Measurements from ENCODE around the gene TMEM167A.
A peak's percentile ranks its signal among the peaks of the same experiment; 100 is the strongest.

Gene TMEM167A

GRCh38 chr5:83066548-83067110, 10.6 kb downstream of the TMEM167A start:
- Histone ChIP-seq H4K20me1 (ENCODE audit: insufficient read depth, low read length) (peaks cover 12% of the 10 kb centered on the region), H3K9me2 (replicated peaks; ENCODE audit: insufficient read depth, low read length) (no peaks in the 10 kb centered on the region), H3K27me3 (replicated peaks; ENCODE audit: insufficient read depth, low read length) (no peaks in the 10 kb centered on the region), H3F3A (ENCODE audit: insufficient read depth, low read length) (no peaks in the 10 kb centered on the region), H3K79me2 (ENCODE audit: low read length) (peaks cover 97% of the 10 kb centered on the region), H3K36me3 (replicated peaks; ENCODE audit: insufficient read depth, low read length) (no peaks in the 10 kb centered on the region; the same call in 1 of the 2 replicates), H3K4me2 (ENCODE audit: low read depth, low read length) (no peak overlapping the region), H2AFZ (ENCODE audit: low read length) (no peak overlapping the region), H3K4me3 (ENCODE audit: low read length) (no peak overlapping the region), H3K27ac (ENCODE audit: low read length) (no peak overlapping the region), H3K9ac (ENCODE audit: low read length) (no peak overlapping the region), H3K4me1 (ENCODE audit: low read length) (no peaks in the 10 kb centered on the region), H3K9me3 (replicated peaks; ENCODE audit: insufficient read depth, low read length) (no peaks in the 10 kb centered on the region)
- TF ChIP-seq, protein P1, sequence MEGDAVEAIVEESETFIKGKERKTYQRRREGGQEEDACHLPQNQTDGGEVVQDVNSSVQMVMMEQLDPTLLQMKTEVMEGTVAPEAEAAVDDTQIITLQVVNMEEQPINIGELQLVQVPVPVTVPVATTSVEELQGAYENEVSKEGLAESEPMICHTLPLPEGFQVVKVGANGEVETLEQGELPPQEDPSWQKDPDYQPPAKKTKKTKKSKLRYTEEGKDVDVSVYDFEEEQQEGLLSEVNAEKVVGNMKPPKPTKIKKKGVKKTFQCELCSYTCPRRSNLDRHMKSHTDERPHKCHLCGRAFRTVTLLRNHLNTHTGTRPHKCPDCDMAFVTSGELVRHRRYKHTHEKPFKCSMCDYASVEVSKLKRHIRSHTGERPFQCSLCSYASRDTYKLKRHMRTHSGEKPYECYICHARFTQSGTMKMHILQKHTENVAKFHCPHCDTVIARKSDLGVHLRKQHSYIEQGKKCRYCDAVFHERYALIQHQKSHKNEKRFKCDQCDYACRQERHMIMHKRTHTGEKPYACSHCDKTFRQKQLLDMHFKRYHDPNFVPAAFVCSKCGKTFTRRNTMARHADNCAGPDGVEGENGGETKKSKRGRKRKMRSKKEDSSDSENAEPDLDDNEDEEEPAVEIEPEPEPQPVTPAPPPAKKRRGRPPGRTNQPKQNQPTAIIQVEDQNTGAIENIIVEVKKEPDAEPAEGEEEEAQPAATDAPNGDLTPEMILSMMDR (IDR thresholded peaks at IDR 0.05; ENCODE audit: low read length) = no peak
- TF ChIP-seq EZH2 (optimal IDR thresholded peaks at IDR 0.05; ENCODE audit: low read depth, low read length) (no peak), EZH2phosphoT487 (IDR thresholded peaks at IDR 0.05; ENCODE audit: low read length) (no peak)
- no peak for DNase-seq

- Histone ChIP-seq H3K9ac (ENCODE audit: low read length) (no peak overlapping the region; the same call in 1 of the 2 replicates), H3K36me3 (replicated peaks; ENCODE audit: insufficient read depth, low read length) (peaks cover 8% of the 10 kb centered on the region; the same call in 1 of the 2 replicates), H3K27ac (ENCODE audit: low read length) (peak overlapping the region; percentile 41; the same call in 1 of the 2 replicates), H3K27me3 (replicated peaks; ENCODE audit: insufficient read depth, low read length) (no peaks in the 10 kb centered on the region), H2AFZ (ENCODE audit: low read length) (no peak overlapping the region), H3K79me2 (ENCODE audit: low read length) (peaks cover 65% of the 10 kb centered on the region), H3K4me3 (ENCODE audit: low read length) (no peak overlapping the region), H3K4me1 (ENCODE audit: low read length) (peaks cover 32% of the 10 kb centered on the region), H3F3A (ENCODE audit: insufficient read depth, low read length) (no peaks in the 10 kb centered on the region), H4K20me1 (ENCODE audit: insufficient read depth, low read length) (no peaks in the 10 kb centered on the region), H3K9me3 (replicated peaks; ENCODE audit: insufficient read depth, low read length) (no peaks in the 10 kb centered on the region), H3K4me2 (ENCODE audit: low read depth, low read length) (peak overlapping the region; percentile 56), H3K9me2 (replicated peaks; ENCODE audit: insufficient read depth, low read length) (no peaks in the 10 kb centered on the region)
- DNase-seq = peak; percentile 24
- TF ChIP-seq, protein P1 (IDR thresholded peaks at IDR 0.05; ENCODE audit: low read length) = no peak
- TF ChIP-seq EZH2 (optimal IDR thresholded peaks at IDR 0.05; ENCODE audit: low read depth, low read length) (no peak), EZH2phosphoT487 (IDR thresholded peaks at IDR 0.05; ENCODE audit: low read length) (no peak)
Observed at GRCh38 chr5:83059341-83059740, 17.9 kb downstream of the TMEM167A start.

GRCh38 chr5:83058726-83059125, 18.5 kb downstream of the TMEM167A start:
- Histone ChIP-seq H4K20me1 (ENCODE audit: insufficient read depth, low read length) (no peaks in the 10 kb centered on the region), H3K4me3 (ENCODE audit: low read length) (peak overlapping the region; percentile 33; the same call in 1 of the 2 replicates), H3K4me2 (ENCODE audit: low read depth, low read length) (peak overlapping the region; percentile 56), H3F3A (ENCODE audit: insufficient read depth, low read length) (no peaks in the 10 kb centered on the region), H3K4me1 (ENCODE audit: low read length) (peaks cover 32% of the 10 kb centered on the region), H2AFZ (ENCODE audit: low read length) (no peak overlapping the region), H3K9me3 (replicated peaks; ENCODE audit: insufficient read depth, low read length) (no peaks in the 10 kb centered on the region), H3K79me2 (ENCODE audit: low read length) (peaks cover 59% of the 10 kb centered on the region), H3K27me3 (replicated peaks; ENCODE audit: insufficient read depth, low read length) (no peaks in the 10 kb centered on the region), H3K9me2 (replicated peaks; ENCODE audit: insufficient read depth, low read length) (no peaks in the 10 kb centered on the region), H3K36me3 (replicated peaks; ENCODE audit: insufficient read depth, low read length) (peaks cover 8% of the 10 kb centered on the region; the same call in 1 of the 2 replicates), H3K9ac (ENCODE audit: low read length) (peak overlapping the region; percentile 1; the same call in 1 of the 2 replicates), H3K27ac (ENCODE audit: low read length) (peak overlapping the region; percentile 41; the same call in 1 of the 2 replicates)
- no peak for DNase-seq
- TF ChIP-seq EZH2phosphoT487 (IDR thresholded peaks at IDR 0.05; ENCODE audit: low read length) (no peak), EZH2 (optimal IDR thresholded peaks at IDR 0.05; ENCODE audit: low read depth, low read length) (no peak)
- TF ChIP-seq, protein P1 (IDR thresholded peaks at IDR 0.05; ENCODE audit: low read length) = no peak

Measured in MM.1S (cell line).